Measurements from ENCODE around the gene PDCD10.

Gene PDCD10

DNA sequence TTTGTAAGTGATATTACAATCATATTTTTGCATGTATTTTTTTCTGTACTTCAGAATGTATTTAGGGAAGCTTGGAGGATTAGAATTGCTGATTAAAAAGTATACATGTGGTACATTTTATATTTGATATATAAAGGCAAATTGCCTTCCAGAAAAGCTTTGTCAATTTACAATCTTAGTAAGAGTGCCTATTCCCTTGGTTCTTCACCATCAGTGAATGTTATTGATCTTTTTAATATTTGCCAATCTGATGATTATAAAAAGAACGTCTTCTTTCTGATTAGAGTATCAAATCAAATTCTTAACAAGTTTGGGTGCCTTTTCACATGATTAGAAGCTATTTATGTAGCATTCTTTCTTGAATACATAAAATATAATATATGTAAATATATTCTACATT lies 90.1 kb downstream of the PDCD10 start:
- DNase-seq = no peak
- in situ Hi-C loops (cut with HindIII; ENCODE audit: low pct_ligation_motif_present, low pct_unique_long_range_greater_than_20kb, low sequenced_read_pairs) = no loop called here
